Activated CD4-positive, alpha-beta T cell treated with anti-CD3 and anti-CD28 coated beads for 36 hours (primary cell): ENCODE data around the gene MRTFA. TPM values are rescaled to one million over a fixed set of nuclear protein-coding genes. Genes with fewer than 3 reads are reported as not detected.

ENCODE experiments used
- ATAC-seq: fragments of 200-7000 bp; cut with Tn5 transposase; one replicate; pipeline ENCODE4 v1.10.0; 2021; ENCODE audit warnings: mild to moderate bottlenecking, moderate library complexity
- CTCF ChIA-PET: fragments of 350-600 bp; sonication (Branson Sonifier 250); formaldehyde crosslinking; loops from one replicate; lab custom pipeline; 2021; ENCODE audit warnings: antibody characterized with exemption; lab: Charles Lee
- POLR2A ChIA-PET: fragments of 350-600 bp; sonication (Branson Sonifier 250); formaldehyde crosslinking; loops from one replicate; lab custom pipeline; 2021; ENCODE audit warnings: antibody characterized with exemption, inconsistent platforms; lab: Charles Lee
- DNase-seq: peaks from one replicate; pipeline ENCODE4 v3.0.0-alpha.2; 2020
- H3K27ac Mint-ChIP-seq: one replicate; pipeline ENCODE4 v1.8.0; 2021; ENCODE audit warnings: mixed read lengths
- H3K27me3 Mint-ChIP-seq: one replicate; pipeline ENCODE4 v1.8.0; 2021; ENCODE audit warnings: mixed read lengths
- H3K36me3 Mint-ChIP-seq: one replicate; pipeline ENCODE4 v1.8.0; 2021; ENCODE audit warnings: low read depth, mixed read lengths
- H3K4me1 Mint-ChIP-seq: one replicate; pipeline ENCODE4 v1.8.0; 2021; ENCODE audit warnings: mixed read lengths
- H3K4me3 Mint-ChIP-seq: one replicate; pipeline ENCODE4 v1.8.0; 2021; ENCODE audit warnings: mild to moderate bottlenecking, moderate library complexity, mixed read lengths
- H3K9me3 Mint-ChIP-seq: one replicate; pipeline ENCODE4 v1.8.0; 2021; ENCODE audit warnings: low read depth, mixed read lengths
- intact Hi-C, 2 experiments: fragments of 100-400 bp; cut with DNase I in 1 of 2; cut with micrococcal nuclease in 1 of 2; formaldehyde crosslinking; loops; one replicate each; pipeline versions ENCODE4 v1.14.2 to v1.15.1; 2022 to 2024; cut with DNase I, micrococcal nuclease
- total RNA-seq, 2 experiments: library from RNA; stranded (reverse); gene quantifications; one replicate each; pipeline ENCODE4 v1.2.3, GENCODE V29; 2021

Gene MRTFA
- total RNA-seq, 2 experiments from 2014 or later: 41.0 to 43.2 TPM

- POLR2A ChIA-PET: no interaction called here
- ATAC-seq (peak; percentile 65), DNase-seq (peak; percentile 87)
- H3K27me3 Mint-ChIP-seq: no peaks in the 10 kb centered on the region
- H3K36me3 Mint-ChIP-seq: peaks cover 11% of the 10 kb centered on the region
- H3K4me1 Mint-ChIP-seq: peaks cover 53% of the 10 kb centered on the region
- H3K27ac Mint-ChIP-seq: peak overlapping the region; percentile 16
- no peak overlapping the region for H3K4me3 Mint-ChIP-seq
- H3K9me3 Mint-ChIP-seq: no peaks in the 10 kb centered on the region
- intact Hi-C loops: loop anchor here (1.0 to 2.0 kb wide), 2 partner anchors 111 to 121 kb away; partner anchors contain the start of gene MRTFA (in 2 of the 2)
- CTCF ChIA-PET: interaction anchor here (0.6 to 6.1 kb wide), 22 partner anchors 9 to 261 kb away, joined by 3 to 48 read pairs (median 4); no protein-coding TSS in a partner anchor
Measured at GRCh38 chr22:40525250-40525884, 111.2 kb downstream of the MRTFA start.

- Mint-ChIP-seq H3K36me3 (peaks cover 7% of the 10 kb centered on the region), H3K9me3 (no peaks in the 10 kb centered on the region), H3K27ac (no peak overlapping the region), H3K4me1 (peaks cover 51% of the 10 kb centered on the region), H3K4me3 (no peak overlapping the region), H3K27me3 (no peaks in the 10 kb centered on the region)
- ATAC-seq (no peak), DNase-seq (no peak)
- ChIA-PET CTCF (interaction anchor here (0.5 to 6.1 kb wide), 29 partner anchors 9 to 262 kb away, joined by 3 to 48 read pairs (median 3); no protein-coding TSS in a partner anchor), POLR2A (interaction anchor here (0.9 kb wide), 1 partner anchor 122 kb away, joined by 4 read pairs; no protein-coding TSS in a partner anchor)
- intact Hi-C loops: loop anchor here (1.0 to 2.0 kb wide), 2 partner anchors 112 to 122 kb away; partner anchors contain the start of gene MRTFA (in 2 of the 2)
Measured at GRCh38 chr22:40524392-40525249, 111.9 kb downstream of the MRTFA start.

- DNase-seq: no peak
- H3K36me3 Mint-ChIP-seq: peaks cover 18% of the 10 kb centered on the region
- H3K9me3 Mint-ChIP-seq: peaks cover 2% of the 10 kb centered on the region
- ChIA-PET CTCF (interaction anchor here (0.6 to 1.3 kb wide), 3 partner anchors 29 to 123 kb away, joined by 3 to 4 read pairs (median 4); no protein-coding TSS in a partner anchor), POLR2A (interaction anchor here (0.6 kb wide), 1 partner anchor 25 kb away, joined by 10 read pairs; no protein-coding TSS in a partner anchor)
- ATAC-seq: no peak
- no peak overlapping the region for H3K4me3 Mint-ChIP-seq
- intact Hi-C loops: no loop called here
- H3K4me1 Mint-ChIP-seq: peaks cover 54% of the 10 kb centered on the region
- H3K27me3 Mint-ChIP-seq: no peaks in the 10 kb centered on the region
- H3K27ac Mint-ChIP-seq: no peak overlapping the region
Measured at GRCh38 chr22:40522141-40522540, 114.4 kb downstream of the MRTFA start.

- Mint-ChIP-seq H3K9me3 (peaks cover 2% of the 10 kb centered on the region), H3K4me1 (peaks cover 44% of the 10 kb centered on the region), H3K36me3 (peaks cover 17% of the 10 kb centered on the region), H3K27ac (no peak overlapping the region), H3K27me3 (no peaks in the 10 kb centered on the region), H3K4me3 (no peak overlapping the region)
- POLR2A ChIA-PET: no interaction called here
- DNase-seq: no peak
- ATAC-seq: no peak
- intact Hi-C loops: no loop called here
- CTCF ChIA-PET: interaction anchor here (0.6 to 1.3 kb wide), 6 partner anchors 9 to 162 kb away, joined by 3 to 6 read pairs (median 4); no protein-coding TSS in a partner anchor
Measured at GRCh38 chr22:40521046-40521445, 115.5 kb downstream of the MRTFA start.

- intact Hi-C loops: no loop called here
- H3K27ac Mint-ChIP-seq: no peak overlapping the region
- CTCF ChIA-PET: interaction anchor here (0.6 to 1.3 kb wide), 6 partner anchors 10 to 162 kb away, joined by 3 to 6 read pairs (median 4); no protein-coding TSS in a partner anchor
- no peak overlapping the region for H3K4me3 Mint-ChIP-seq
- peaks cover 18% of the 10 kb centered on the region for H3K36me3 Mint-ChIP-seq
- DNase-seq: no peak
- no peaks in the 10 kb centered on the region for H3K27me3 Mint-ChIP-seq
- POLR2A ChIA-PET: no interaction called here
- peaks cover 41% of the 10 kb centered on the region for H3K4me1 Mint-ChIP-seq
- ATAC-seq: no peak
- peaks cover 2% of the 10 kb centered on the region for H3K9me3 Mint-ChIP-seq
Measured at GRCh38 chr22:40520562-40520961, 116.0 kb downstream of the MRTFA start.

- CTCF ChIA-PET: interaction anchor here (1.1 to 1.2 kb wide), 2 partner anchors 127 to 132 kb away, joined by 4 to 6 read pairs; no protein-coding TSS in a partner anchor
- peaks cover 21% of the 10 kb centered on the region for H3K36me3 Mint-ChIP-seq
- POLR2A ChIA-PET: no interaction called here
Measured at GRCh38 chr22:40519948-40520331, 116.6 kb downstream of the MRTFA start.

GRCh38 chr22:40519284-40519947, 117.1 kb downstream of the MRTFA start:
- peaks cover 21% of the 10 kb centered on the region for H3K36me3 Mint-ChIP-seq
- peak overlapping the region; percentile 62 for H3K4me3 Mint-ChIP-seq
- ChIA-PET CTCF (interaction anchor here (1.1 to 1.2 kb wide), 3 partner anchors 82 to 132 kb away, joined by 3 to 6 read pairs (median 4); no protein-coding TSS in a partner anchor), POLR2A (no interaction called here)
- peak overlapping the region; percentile 97 for H3K27ac Mint-ChIP-seq
- peaks cover 38% of the 10 kb centered on the region for H3K4me1 Mint-ChIP-seq
- H3K9me3 Mint-ChIP-seq: peaks cover 2% of the 10 kb centered on the region
- peak; percentile 19 for DNase-seq
- H3K27me3 Mint-ChIP-seq: no peaks in the 10 kb centered on the region
- intact Hi-C loops: no loop called here
- peak; percentile 93 for ATAC-seq

More at GRCh38 chr22:40519948-40520331, 116.6 kb downstream of the MRTFA start:
- peak; percentile 10 for ATAC-seq
- DNase-seq: no peak
- H3K27me3 Mint-ChIP-seq: no peaks in the 10 kb centered on the region
- H3K4me1 Mint-ChIP-seq: peaks cover 39% of the 10 kb centered on the region
- peaks cover 2% of the 10 kb centered on the region for H3K9me3 Mint-ChIP-seq
- H3K4me3 Mint-ChIP-seq: no peak overlapping the region
- intact Hi-C loops: no loop called here
- peak overlapping the region; percentile 17 for H3K27ac Mint-ChIP-seq

GRCh38 chr22:40518840-40519239, 117.7 kb downstream of the MRTFA start:
- POLR2A ChIA-PET: interaction anchor here (0.6 kb wide), 1 partner anchor 171 kb away, joined by 3 read pairs; no protein-coding TSS in a partner anchor
- CTCF ChIA-PET: interaction anchor here (0.7 to 1.2 kb wide), 4 partner anchors 82 to 285 kb away, joined by 3 to 6 read pairs (median 4); no protein-coding TSS in a partner anchor

GRCh38 chr22:40517631-40518030, 118.9 kb downstream of the MRTFA start:
- Mint-ChIP-seq H3K27ac (no peak overlapping the region), H3K27me3 (no peaks in the 10 kb centered on the region), H3K36me3 (peaks cover 20% of the 10 kb centered on the region), H3K4me1 (peaks cover 38% of the 10 kb centered on the region), H3K9me3 (peaks cover 2% of the 10 kb centered on the region), H3K4me3 (no peak overlapping the region)
- ChIA-PET CTCF (interaction anchor here (0.7 to 2.0 kb wide), 4 partner anchors 9 to 38 kb away, joined by 3 to 7 read pairs (median 4); no protein-coding TSS in a partner anchor), POLR2A (no interaction called here)
- intact Hi-C loops: no loop called here
- DNase-seq (no peak), ATAC-seq (no peak)

More at GRCh38 chr22:40518840-40519239, 117.7 kb downstream of the MRTFA start:
- ATAC-seq: no peak
- DNase-seq: no peak
- Mint-ChIP-seq H3K4me1 (peaks cover 38% of the 10 kb centered on the region), H3K27me3 (no peaks in the 10 kb centered on the region), H3K36me3 (peaks cover 21% of the 10 kb centered on the region), H3K27ac (peak overlapping the region; percentile 97), H3K4me3 (peak overlapping the region; percentile 62), H3K9me3 (peaks cover 2% of the 10 kb centered on the region)
- intact Hi-C loops: no loop called here

GRCh38 chr22:40516416-40516815, 120.1 kb downstream of the MRTFA start:
- intact Hi-C loops: no loop called here
- H3K4me3 Mint-ChIP-seq: no peak overlapping the region
- no peaks in the 10 kb centered on the region for H3K27me3 Mint-ChIP-seq
- ChIA-PET POLR2A (interaction anchor here (0.8 kb wide), 1 partner anchor 9 kb away, joined by 7 read pairs; no protein-coding TSS in a partner anchor), CTCF (interaction anchor here (0.6 to 2.0 kb wide), 5 partner anchors 11 to 129 kb away, joined by 3 to 7 read pairs (median 4); no protein-coding TSS in a partner anchor)
- H3K27ac Mint-ChIP-seq: no peak overlapping the region
- H3K36me3 Mint-ChIP-seq: peaks cover 19% of the 10 kb centered on the region
- DNase-seq: no peak
- ATAC-seq: no peak
- peaks cover 2% of the 10 kb centered on the region for H3K9me3 Mint-ChIP-seq
- H3K4me1 Mint-ChIP-seq: peaks cover 31% of the 10 kb centered on the region
